PC-9 (cell line): ENCODE data around the gene CFAP251.

ENCODE experiments used
- CTCF ChIP-seq: fragments of 200-600 bp; sonication (generic); conservative IDR thresholded peaks from 2 replicates; pipeline ENCODE4 v1.6.1; 2017; ENCODE audit warnings: mixed run types, antibody characterized with exemption, mild to moderate bottlenecking, moderate library complexity
- EZH2 ChIP-seq: fragments of 200-600 bp; sonication (generic); IDR thresholded peaks from 2 replicates; pipeline ENCODE4 v1.8.0; 2017; ENCODE audit warnings: antibody characterized with exemption, low read depth

GRCh38 chr12:121983536-121984210, 65.3 kb downstream of the CFAP251 start:
- no peak for TF ChIP-seq CTCF
- TF ChIP-seq EZH2 = no peak
